Measurements from ENCODE around the gene LANCL2.

Gene LANCL2

GRCh38 chr7:55441774-55442522, 76.8 kb downstream of the LANCL2 start:
- Mint-ChIP-seq H3K9me3 (peaks cover 24% of the 10 kb centered on the region), H3K27ac (no peak overlapping the region), H3K4me1 (ENCODE audit: low read depth) (no peaks in the 10 kb centered on the region), H3K4me3 (no peak overlapping the region), H3K36me3 (ENCODE audit: low read depth) (no peaks in the 10 kb centered on the region), H3K27me3 (no peaks in the 10 kb centered on the region)
- intact Hi-C loops (cut with micrococcal nuclease) = no loop called here

GRCh38 chr7:55444786-55445185, 79.6 kb downstream of the LANCL2 start:
- Mint-ChIP-seq H3K9me3 (peaks cover 28% of the 10 kb centered on the region), H3K27me3 (peaks cover 17% of the 10 kb centered on the region), H3K4me1 (ENCODE audit: low read depth) (no peaks in the 10 kb centered on the region), H3K27ac (no peak overlapping the region), H3K4me3 (no peak overlapping the region), H3K36me3 (ENCODE audit: low read depth) (peaks cover 4% of the 10 kb centered on the region)
- intact Hi-C loops (cut with micrococcal nuclease) = no loop called here

GRCh38 chr7:55448526-55448925, 83.4 kb downstream of the LANCL2 start:
- Mint-ChIP-seq H3K27me3 (peaks cover 28% of the 10 kb centered on the region), H3K27ac (no peak overlapping the region), H3K36me3 (ENCODE audit: low read depth) (peaks cover 17% of the 10 kb centered on the region), H3K4me3 (no peak overlapping the region), H3K4me1 (ENCODE audit: low read depth) (no peaks in the 10 kb centered on the region), H3K9me3 (peaks cover 28% of the 10 kb centered on the region)
- intact Hi-C loops (cut with micrococcal nuclease) = no loop called here

GRCh38 chr7:55449205-55449991, 84.3 kb downstream of the LANCL2 start:
- Mint-ChIP-seq H3K4me1 (ENCODE audit: low read depth) (no peaks in the 10 kb centered on the region), H3K27ac (no peak overlapping the region), H3K4me3 (no peak overlapping the region), H3K36me3 (ENCODE audit: low read depth) (peaks cover 18% of the 10 kb centered on the region), H3K27me3 (peaks cover 28% of the 10 kb centered on the region), H3K9me3 (peaks cover 28% of the 10 kb centered on the region)
- intact Hi-C loops (cut with micrococcal nuclease) = no loop called here

GRCh38 chr7:55449992-55450535, 84.9 kb downstream of the LANCL2 start:
- H3K9me3 Mint-ChIP-seq = peaks cover 29% of the 10 kb centered on the region
- H3K36me3 Mint-ChIP-seq (ENCODE audit: low read depth) = peaks cover 25% of the 10 kb centered on the region
- H3K4me1 Mint-ChIP-seq (ENCODE audit: low read depth) = peaks cover 5% of the 10 kb centered on the region
- no peak overlapping the region for H3K4me3 Mint-ChIP-seq
- H3K27ac Mint-ChIP-seq = no peak overlapping the region
- intact Hi-C loops (cut with micrococcal nuclease) = no loop called here
- H3K27me3 Mint-ChIP-seq = peaks cover 28% of the 10 kb centered on the region

GRCh38 chr7:55452971-55453370, 87.8 kb downstream of the LANCL2 start:
- Mint-ChIP-seq H3K4me3 (no peak overlapping the region), H3K9me3 (peaks cover 35% of the 10 kb centered on the region), H3K27me3 (peaks cover 28% of the 10 kb centered on the region), H3K4me1 (ENCODE audit: low read depth) (peaks cover 10% of the 10 kb centered on the region), H3K27ac (no peak overlapping the region), H3K36me3 (ENCODE audit: low read depth) (peaks cover 28% of the 10 kb centered on the region)
- intact Hi-C loops (cut with micrococcal nuclease) = no loop called here

- peaks cover 17% of the 10 kb centered on the region for H3K36me3 Mint-ChIP-seq (ENCODE audit: low read depth)
- no peaks in the 10 kb centered on the region for H3K27me3 Mint-ChIP-seq
- H3K4me3 Mint-ChIP-seq = no peak overlapping the region
- no peak overlapping the region for H3K27ac Mint-ChIP-seq
- H3K9me3 Mint-ChIP-seq = peaks cover 79% of the 10 kb centered on the region
- intact Hi-C loops (cut with micrococcal nuclease) = no loop called here
- peaks cover 10% of the 10 kb centered on the region for H3K4me1 Mint-ChIP-seq (ENCODE audit: low read depth)
Observed at GRCh38 chr7:55457801-55458200, 92.7 kb downstream of the LANCL2 start.

- Mint-ChIP-seq H3K9me3 (peaks cover 84% of the 10 kb centered on the region), H3K27ac (no peak overlapping the region), H3K4me1 (ENCODE audit: low read depth) (peaks cover 10% of the 10 kb centered on the region), H3K27me3 (no peaks in the 10 kb centered on the region), H3K4me3 (no peak overlapping the region), H3K36me3 (ENCODE audit: low read depth) (peaks cover 21% of the 10 kb centered on the region)
- intact Hi-C loops (cut with micrococcal nuclease) = no loop called here
Observed at GRCh38 chr7:55458351-55458750, 93.2 kb downstream of the LANCL2 start.

- no peaks in the 10 kb centered on the region for H3K27me3 Mint-ChIP-seq
- H3K27ac Mint-ChIP-seq = no peak overlapping the region
- intact Hi-C loops (cut with micrococcal nuclease) = no loop called here
- peaks cover 69% of the 10 kb centered on the region for H3K9me3 Mint-ChIP-seq
- no peak overlapping the region for H3K4me3 Mint-ChIP-seq
- H3K4me1 Mint-ChIP-seq (ENCODE audit: low read depth) = no peaks in the 10 kb centered on the region
- peaks cover 64% of the 10 kb centered on the region for H3K36me3 Mint-ChIP-seq (ENCODE audit: low read depth)
Observed at GRCh38 chr7:55463686-55464262, 98.6 kb downstream of the LANCL2 start.

GRCh38 chr7:55464422-55464821, 99.3 kb downstream of the LANCL2 start:
- no peaks in the 10 kb centered on the region for H3K4me1 Mint-ChIP-seq (ENCODE audit: low read depth)
- peaks cover 71% of the 10 kb centered on the region for H3K36me3 Mint-ChIP-seq (ENCODE audit: low read depth)
- no peak overlapping the region for H3K4me3 Mint-ChIP-seq
- no peaks in the 10 kb centered on the region for H3K27me3 Mint-ChIP-seq
- no peak overlapping the region for H3K27ac Mint-ChIP-seq
- H3K9me3 Mint-ChIP-seq = peaks cover 62% of the 10 kb centered on the region
- intact Hi-C loops (cut with micrococcal nuclease) = no loop called here

- intact Hi-C loops (cut with micrococcal nuclease) = no loop called here
- Mint-ChIP-seq H3K4me3 (no peak overlapping the region), H3K36me3 (ENCODE audit: low read depth) (peaks cover 83% of the 10 kb centered on the region), H3K27me3 (no peaks in the 10 kb centered on the region), H3K9me3 (peaks cover 50% of the 10 kb centered on the region), H3K4me1 (ENCODE audit: low read depth) (no peaks in the 10 kb centered on the region), H3K27ac (no peak overlapping the region)
Observed at GRCh38 chr7:55465691-55466090, 100.6 kb downstream of the LANCL2 start.

GRCh38 chr7:55467047-55467593, 102.0 kb downstream of the LANCL2 start:
- no peaks in the 10 kb centered on the region for H3K4me1 Mint-ChIP-seq (ENCODE audit: low read depth)
- peaks cover 40% of the 10 kb centered on the region for H3K9me3 Mint-ChIP-seq
- intact Hi-C loops (cut with micrococcal nuclease) = no loop called here
- H3K27me3 Mint-ChIP-seq = no peaks in the 10 kb centered on the region
- H3K4me3 Mint-ChIP-seq = no peak overlapping the region
- peaks cover 93% of the 10 kb centered on the region for H3K36me3 Mint-ChIP-seq (ENCODE audit: low read depth)
- no peak overlapping the region for H3K27ac Mint-ChIP-seq

GRCh38 chr7:55468495-55468894, 103.4 kb downstream of the LANCL2 start:
- Mint-ChIP-seq H3K4me1 (ENCODE audit: low read depth) (no peaks in the 10 kb centered on the region), H3K27me3 (no peaks in the 10 kb centered on the region), H3K27ac (no peak overlapping the region), H3K36me3 (ENCODE audit: low read depth) (peaks cover 93% of the 10 kb centered on the region), H3K4me3 (no peak overlapping the region), H3K9me3 (peaks cover 26% of the 10 kb centered on the region)
- intact Hi-C loops (cut with micrococcal nuclease) = no loop called here

- H3K4me1 Mint-ChIP-seq (ENCODE audit: low read depth) = no peaks in the 10 kb centered on the region
- H3K27ac Mint-ChIP-seq = no peak overlapping the region
- no peaks in the 10 kb centered on the region for H3K27me3 Mint-ChIP-seq
- peaks cover 19% of the 10 kb centered on the region for H3K9me3 Mint-ChIP-seq
- H3K4me3 Mint-ChIP-seq = no peak overlapping the region
- intact Hi-C loops (cut with micrococcal nuclease) = no loop called here
- peaks cover 93% of the 10 kb centered on the region for H3K36me3 Mint-ChIP-seq (ENCODE audit: low read depth)
Observed at GRCh38 chr7:55469271-55469681, 104.1 kb downstream of the LANCL2 start.

Measured in dendritic cell treated with granulocyte-macrophage colony-stimulating factor and Interleukin-4, amounts not matched to agents 40 ng/mL and 50 ng/mL, for 4 days (primary cell).